HepG2 (cell line): ENCODE measurements around the gene PPP1R7. TPM values are rescaled to one million over a fixed set of nuclear protein-coding genes. Genes with fewer than 3 reads are reported as not detected.

Experiments
- MIER3 ChIP-seq: IDR thresholded peaks from 2 replicates; pipeline ENCODE4 v1.6.1; 2016; ENCODE audit warnings: missing compliant biosample characterization, borderline replicate concordance
- SAFB2 ChIP-seq: sonication (generic); formaldehyde crosslinking; IDR thresholded peaks from 2 replicates; pipeline ENCODE4 v1.5.1; 2020; ENCODE audit warnings: missing genetic modification reagents, low read depth, mild to moderate bottlenecking, borderline replicate concordance
- SOX13 ChIP-seq, 3 experiments: fragments of 450-650 bp in 1 of 3; sonication (generic) in 1 of 3; formaldehyde crosslinking in 1 of 3; IDR thresholded peaks in 2 of 3; conservative IDR thresholded peaks in 1 of 3; 2 replicates each; pipeline versions ENCODE4 v1.5.0 to v1.6.1; 2016 to 2020; ENCODE audit warnings: antibody characterized with exemption in 1 of 3, mild to moderate bottlenecking in 1 of 3, missing compliant biosample characterization in 1 of 3, missing genetic modification reagents in 1 of 3, moderate library complexity in 1 of 3
- ZNF318 ChIP-seq: sonication (generic); formaldehyde crosslinking; IDR thresholded peaks from 2 replicates; pipeline ENCODE4 v1.4.0; 2020; ENCODE audit warnings: mild to moderate bottlenecking, missing genetic modification reagents
- ZNF335 ChIP-seq: sonication (generic); formaldehyde crosslinking; IDR thresholded peaks from 2 replicates; pipeline ENCODE4 v1.4.0; 2020; ENCODE audit warnings: missing genetic modification reagents
- ZNF564 ChIP-seq: sonication (generic); formaldehyde crosslinking; IDR thresholded peaks from 2 replicates; pipeline ENCODE4 v1.8.1; 2023; ENCODE audit warnings: mild to moderate bottlenecking, missing genetic modification reagents
- polyA plus RNA-seq, 8 experiments: library from polyadenylated mRNA; depleted of rRNA in 3 of 8; stranded (reverse) in 7 of 8; unstranded in 1 of 8; fragments of >200 nt; fragmentation: Illumina TruSeq in 4 of 8; extraction: Trizol in 4 of 8; gene quantifications; 2 replicates each; pipeline versions ENCODE4 v1.2.1 to v1.2.3, GENCODE V29; 2011 to 2016; ENCODE audit warnings: low read depth in 4 of 8, missing spikeins in 1 of 8, mixed read lengths in 1 of 8; ENCODE audit not compliant: insufficient read depth in 1 of 8
- total RNA-seq, 5 experiments: library from RNA; depleted of rRNA; stranded (reverse); fragments of >200 nt; fragmentation: Illumina TruSeq; extraction: Trizol; gene quantifications; 2 replicates each; pipeline ENCODE4 v1.2.3, GENCODE V29; 2016; ENCODE audit warnings: low read depth in 1 of 5
- TF ChIP-seq, protein P1 (sequence below): sonication (generic); formaldehyde crosslinking; IDR thresholded peaks from 2 replicates; pipeline ENCODE4 v1.5.1; 2020; ENCODE audit warnings: mild to moderate bottlenecking, moderate library complexity, missing genetic modification reagents
- TF ChIP-seq, protein P2 (sequence below), 2 experiments: IDR thresholded peaks; 2 replicates each; pipeline ENCODE4 v1.6.1; 2011 to 2012; ENCODE audit warnings: low read length in 2 of 2, borderline replicate concordance in 1 of 2, low read depth in 1 of 2, mild to moderate bottlenecking in 1 of 2, moderate library complexity in 1 of 2

PPP1R7 gene
- total and polyA plus RNA-seq, 2 of the 13 experiments (the other 11 are each of a cell fraction or from before 2014, with no cell fraction given), result 33.3 to 67.9 TPM

- no peak; the same call in 1 of the 2 replicates for TF ChIP-seq SOX13 (IDR thresholded peaks at IDR 0.05)
- TF ChIP-seq SOX13 (CRISPR knock-in tag; conservative IDR thresholded peaks at IDR 0.05 in 1 of 2, IDR thresholded peaks at IDR 0.05 in 1 of 2), result peak in 1 of 2 experiments; percentile 83; a peak in 3 of 4 replicates
- peak; percentile 95; the same call in 1 of the 2 replicates for TF ChIP-seq ZNF318 (CRISPR knock-in tag)
- TF ChIP-seq, protein P1, sequence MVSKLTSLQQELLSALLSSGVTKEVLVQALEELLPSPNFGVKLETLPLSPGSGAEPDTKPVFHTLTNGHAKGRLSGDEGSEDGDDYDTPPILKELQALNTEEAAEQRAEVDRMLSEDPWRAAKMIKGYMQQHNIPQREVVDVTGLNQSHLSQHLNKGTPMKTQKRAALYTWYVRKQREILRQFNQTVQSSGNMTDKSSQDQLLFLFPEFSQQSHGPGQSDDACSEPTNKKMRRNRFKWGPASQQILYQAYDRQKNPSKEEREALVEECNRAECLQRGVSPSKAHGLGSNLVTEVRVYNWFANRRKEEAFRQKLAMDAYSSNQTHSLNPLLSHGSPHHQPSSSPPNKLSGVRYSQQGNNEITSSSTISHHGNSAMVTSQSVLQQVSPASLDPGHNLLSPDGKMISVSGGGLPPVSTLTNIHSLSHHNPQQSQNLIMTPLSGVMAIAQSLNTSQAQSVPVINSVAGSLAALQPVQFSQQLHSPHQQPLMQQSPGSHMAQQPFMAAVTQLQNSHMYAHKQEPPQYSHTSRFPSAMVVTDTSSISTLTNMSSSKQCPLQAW (CRISPR knock-in tag), result peak; percentile 98
- TF ChIP-seq ZNF335 (CRISPR knock-in tag), result peak; percentile 97
- peak; percentile 100 for TF ChIP-seq SAFB2 (CRISPR knock-in tag)
- TF ChIP-seq, protein P2, sequence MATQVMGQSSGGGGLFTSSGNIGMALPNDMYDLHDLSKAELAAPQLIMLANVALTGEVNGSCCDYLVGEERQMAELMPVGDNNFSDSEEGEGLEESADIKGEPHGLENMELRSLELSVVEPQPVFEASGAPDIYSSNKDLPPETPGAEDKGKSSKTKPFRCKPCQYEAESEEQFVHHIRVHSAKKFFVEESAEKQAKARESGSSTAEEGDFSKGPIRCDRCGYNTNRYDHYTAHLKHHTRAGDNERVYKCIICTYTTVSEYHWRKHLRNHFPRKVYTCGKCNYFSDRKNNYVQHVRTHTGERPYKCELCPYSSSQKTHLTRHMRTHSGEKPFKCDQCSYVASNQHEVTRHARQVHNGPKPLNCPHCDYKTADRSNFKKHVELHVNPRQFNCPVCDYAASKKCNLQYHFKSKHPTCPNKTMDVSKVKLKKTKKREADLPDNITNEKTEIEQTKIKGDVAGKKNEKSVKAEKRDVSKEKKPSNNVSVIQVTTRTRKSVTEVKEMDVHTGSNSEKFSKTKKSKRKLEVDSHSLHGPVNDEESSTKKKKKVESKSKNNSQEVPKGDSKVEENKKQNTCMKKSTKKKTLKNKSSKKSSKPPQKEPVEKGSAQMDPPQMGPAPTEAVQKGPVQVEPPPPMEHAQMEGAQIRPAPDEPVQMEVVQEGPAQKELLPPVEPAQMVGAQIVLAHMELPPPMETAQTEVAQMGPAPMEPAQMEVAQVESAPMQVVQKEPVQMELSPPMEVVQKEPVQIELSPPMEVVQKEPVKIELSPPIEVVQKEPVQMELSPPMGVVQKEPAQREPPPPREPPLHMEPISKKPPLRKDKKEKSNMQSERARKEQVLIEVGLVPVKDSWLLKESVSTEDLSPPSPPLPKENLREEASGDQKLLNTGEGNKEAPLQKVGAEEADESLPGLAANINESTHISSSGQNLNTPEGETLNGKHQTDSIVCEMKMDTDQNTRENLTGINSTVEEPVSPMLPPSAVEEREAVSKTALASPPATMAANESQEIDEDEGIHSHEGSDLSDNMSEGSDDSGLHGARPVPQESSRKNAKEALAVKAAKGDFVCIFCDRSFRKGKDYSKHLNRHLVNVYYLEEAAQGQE (IDR thresholded peaks at IDR 0.05; ENCODE audit: borderline replicate concordance in 1 of 2, low read depth in 1 of 2, low read length in 2 of 2), result peak in 1 of 2 experiments; percentile 81; a peak in 1 of 4 replicates
- peak; percentile 99 for TF ChIP-seq ZNF564
- TF ChIP-seq MIER3 (CRISPR knock-in tag), result peak; percentile 99
Measured at GRCh38 chr2:241102239-241102803, 47.9 kb upstream of the PPP1R7 start, which contains the start of gene MTERF4 (continued).
